Endothelial cell of umbilical vein (primary cell): ENCODE data around the gene TAS1R1.

Experiments
- EZH2 ChIP-seq: IDR thresholded peaks from 2 replicates; pipeline ENCODE4 v1.6.1; 2012; ENCODE audit warnings: borderline replicate concordance, low read depth, mild to moderate bottlenecking, moderate library complexity, low read length, inconsistent platforms; ENCODE audit not compliant: severe bottlenecking
- GATA2 ChIP-seq: IDR thresholded peaks from 2 replicates; pipeline ENCODE4 v1.7.0; 2011; ENCODE audit warnings: low read depth, mild to moderate bottlenecking, moderate library complexity, mixed read lengths, low read length; ENCODE audit not compliant: insufficient read length, insufficient read depth
- MYC ChIP-seq: IDR thresholded peaks from one replicate; pipeline ENCODE4 v1.6.1; 2011; ENCODE audit warnings: mild to moderate bottlenecking, low read depth, low read length
- POLR2A ChIP-seq: IDR thresholded peaks from 2 replicates; pipeline ENCODE4 v1.6.1; 2012; ENCODE audit warnings: low read depth, mild to moderate bottlenecking, control low read depth, low read length
- POLR2AphosphoS5 ChIP-seq: IDR thresholded peaks from 2 replicates; pipeline ENCODE4 v1.6.1; 2012; ENCODE audit warnings: low read depth, mild to moderate bottlenecking, control low read depth, low read length, moderate library complexity; ENCODE audit not compliant: insufficient read depth
- TF ChIP-seq, protein P1 (sequence below), 2 donors: IDR thresholded peaks; 1 replicate in 1 of 2; 2 replicates in 1 of 2; pipeline ENCODE4 v1.5.1; 2011; ENCODE audit warnings: low read length in 2 of 2, mild to moderate bottlenecking in 2 of 2, moderate library complexity in 2 of 2, control low read depth in 1 of 2, inconsistent platforms in 1 of 2, low read depth in 1 of 2; ENCODE audit not compliant: insufficient read depth in 1 of 2; ENCODE audit errors: extremely low read depth in 1 of 2
- TF ChIP-seq, protein P2 (sequence below): IDR thresholded peaks from 2 replicates; pipeline ENCODE4 v1.6.1; 2011; ENCODE audit not compliant: insufficient read depth, insufficient read length

- TF ChIP-seq, protein P1, sequence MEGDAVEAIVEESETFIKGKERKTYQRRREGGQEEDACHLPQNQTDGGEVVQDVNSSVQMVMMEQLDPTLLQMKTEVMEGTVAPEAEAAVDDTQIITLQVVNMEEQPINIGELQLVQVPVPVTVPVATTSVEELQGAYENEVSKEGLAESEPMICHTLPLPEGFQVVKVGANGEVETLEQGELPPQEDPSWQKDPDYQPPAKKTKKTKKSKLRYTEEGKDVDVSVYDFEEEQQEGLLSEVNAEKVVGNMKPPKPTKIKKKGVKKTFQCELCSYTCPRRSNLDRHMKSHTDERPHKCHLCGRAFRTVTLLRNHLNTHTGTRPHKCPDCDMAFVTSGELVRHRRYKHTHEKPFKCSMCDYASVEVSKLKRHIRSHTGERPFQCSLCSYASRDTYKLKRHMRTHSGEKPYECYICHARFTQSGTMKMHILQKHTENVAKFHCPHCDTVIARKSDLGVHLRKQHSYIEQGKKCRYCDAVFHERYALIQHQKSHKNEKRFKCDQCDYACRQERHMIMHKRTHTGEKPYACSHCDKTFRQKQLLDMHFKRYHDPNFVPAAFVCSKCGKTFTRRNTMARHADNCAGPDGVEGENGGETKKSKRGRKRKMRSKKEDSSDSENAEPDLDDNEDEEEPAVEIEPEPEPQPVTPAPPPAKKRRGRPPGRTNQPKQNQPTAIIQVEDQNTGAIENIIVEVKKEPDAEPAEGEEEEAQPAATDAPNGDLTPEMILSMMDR (IDR thresholded peaks at IDR 0.05; ENCODE audit: extremely low read depth in 1 of 2, insufficient read depth in 1 of 2, low read depth in 1 of 2, low read length in 2 of 2): no peak
- TF ChIP-seq POLR2AphosphoS5 (no peak), POLR2A (no peak), GATA2 (no peak), EZH2 (no peak), MYC (no peak)
- TF ChIP-seq, protein P2, sequence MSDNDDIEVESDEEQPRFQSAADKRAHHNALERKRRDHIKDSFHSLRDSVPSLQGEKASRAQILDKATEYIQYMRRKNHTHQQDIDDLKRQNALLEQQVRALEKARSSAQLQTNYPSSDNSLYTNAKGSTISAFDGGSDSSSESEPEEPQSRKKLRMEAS: no peak
Observed at GRCh38 chr1:6534248-6534822, 20.8 kb upstream of the TAS1R1 start.
